GM18868 (cell line): ENCODE measurements around the gene HS3ST4.

ENCODE experiments used
- ATAC-seq: cut with Tn5 transposase; IDR thresholded peaks from one replicate; pipeline ENCODE4 v1.9.1; 2021; ENCODE audit warnings: mild to moderate bottlenecking, moderate library complexity; ENCODE audit not compliant: unreplicated experiment

HS3ST4 gene

GRCh38 chr16:26161461-26162180, 469.9 kb downstream of the HS3ST4 start:
- ATAC-seq, result no peak

- ATAC-seq, result no peak
Measured at GRCh38 chr16:26169473-26169872, 477.7 kb downstream of the HS3ST4 start.

GRCh38 chr16:26175944-26176343, 484.2 kb downstream of the HS3ST4 start:
- ATAC-seq, result no peak

- no peak for ATAC-seq
Measured at GRCh38 chr16:26177438-26177837, 485.7 kb downstream of the HS3ST4 start.

GRCh38 chr16:26178298-26178697, 486.5 kb downstream of the HS3ST4 start:
- no peak for ATAC-seq

GRCh38 chr16:26186091-26186615, 494.4 kb downstream of the HS3ST4 start:
- ATAC-seq, result no peak
